ENCODE results near the gene QRFP. TPM values are rescaled to one million over a fixed set of nuclear protein-coding genes. Genes with fewer than 3 reads are reported as not detected.
"Not testable (repeated sequence)": the region's sequence is repeated elsewhere in the genome, so short reads cannot be mapped to it uniquely, and the experiment has no call there.

Gene QRFP
- total and polyA plus RNA-seq, 5 experiments from 2014 or later: not detected

GRCh38 chr9:130860458-130861316 lies 35.9 kb downstream of the QRFP start:
- DNase-seq: no peak
- Mint-ChIP-seq H3K4me1 (peaks cover 0 to 2% (median 0%) of the 10 kb centered on the region in 4 donors), H3K36me3 (peaks cover 0 to 66% (median 0%) of the 10 kb centered on the region in 3 donors), H3K27me3 (no peaks in the 10 kb centered on the region), H3K27ac (peak overlapping the region in 2 of 10 donors; percentile 22 to 75), H3K9me3 (no peaks in the 10 kb centered on the region), H3K4me3 (no peak overlapping the region)
- POLR2A ChIA-PET: no interaction called here
- ATAC-seq: no peak

DNA sequence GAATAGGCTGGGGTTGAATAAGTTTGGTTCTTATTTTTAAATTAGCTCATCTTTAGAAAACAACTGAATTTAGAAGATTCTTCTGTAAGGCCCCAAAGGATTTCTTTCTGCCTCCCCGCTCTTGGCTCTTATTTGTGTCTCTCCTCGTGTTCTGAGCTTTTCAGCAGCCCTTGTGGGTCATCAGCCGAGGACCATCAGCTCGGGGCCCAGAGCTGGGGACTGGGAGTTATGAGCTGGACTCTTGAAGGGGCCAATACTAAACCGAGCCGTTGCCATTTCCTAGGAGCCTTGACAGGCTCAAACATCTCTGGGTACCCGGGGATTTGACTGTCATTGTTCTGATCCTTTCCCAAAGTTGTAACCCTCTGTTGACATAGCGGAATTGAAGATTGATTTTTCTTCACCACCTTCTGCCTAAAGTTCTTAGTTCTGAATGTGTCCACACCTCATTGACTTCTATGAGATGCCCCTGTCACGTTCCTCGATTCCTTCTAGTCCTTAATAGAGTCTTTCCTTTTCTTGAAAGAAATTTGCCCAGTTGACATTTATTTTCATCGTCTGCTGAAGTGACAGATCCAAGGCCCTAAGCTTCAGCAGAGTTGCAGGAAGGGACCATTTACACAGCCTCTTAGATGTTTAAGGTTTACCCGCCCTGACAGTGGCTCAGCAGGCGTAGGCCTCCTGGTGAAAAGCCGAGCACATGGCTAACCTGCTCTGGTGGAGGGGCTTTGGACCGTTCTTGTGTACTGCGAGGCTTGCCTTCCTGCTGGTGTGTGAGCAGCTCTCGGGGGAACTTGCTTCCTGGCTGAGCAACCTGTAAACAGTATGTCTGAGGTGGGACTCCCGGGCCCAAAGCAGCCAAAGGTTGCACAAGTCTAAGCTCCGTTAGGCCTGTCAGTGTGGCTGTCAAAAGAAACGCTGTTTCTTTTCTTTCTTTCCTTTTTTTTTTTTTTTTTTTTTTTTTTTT lies 37.6 kb downstream of the QRFP start:
- ATAC-seq: no peak
- no peak for DNase-seq
- Mint-ChIP-seq H3K27ac (peak overlapping the region in 2 of 10 donors; percentile 45 to 65), H3K4me1 (peaks cover 0 to 2% (median 0%) of the 10 kb centered on the region in 4 donors), H3K36me3 (peaks cover 0 to 71% (median 0%) of the 10 kb centered on the region in 3 donors), H3K9me3 (no peaks in the 10 kb centered on the region), H3K27me3 (no peaks in the 10 kb centered on the region), H3K4me3 (no peak overlapping the region)
- POLR2A ChIA-PET: no interaction called here

DNA sequence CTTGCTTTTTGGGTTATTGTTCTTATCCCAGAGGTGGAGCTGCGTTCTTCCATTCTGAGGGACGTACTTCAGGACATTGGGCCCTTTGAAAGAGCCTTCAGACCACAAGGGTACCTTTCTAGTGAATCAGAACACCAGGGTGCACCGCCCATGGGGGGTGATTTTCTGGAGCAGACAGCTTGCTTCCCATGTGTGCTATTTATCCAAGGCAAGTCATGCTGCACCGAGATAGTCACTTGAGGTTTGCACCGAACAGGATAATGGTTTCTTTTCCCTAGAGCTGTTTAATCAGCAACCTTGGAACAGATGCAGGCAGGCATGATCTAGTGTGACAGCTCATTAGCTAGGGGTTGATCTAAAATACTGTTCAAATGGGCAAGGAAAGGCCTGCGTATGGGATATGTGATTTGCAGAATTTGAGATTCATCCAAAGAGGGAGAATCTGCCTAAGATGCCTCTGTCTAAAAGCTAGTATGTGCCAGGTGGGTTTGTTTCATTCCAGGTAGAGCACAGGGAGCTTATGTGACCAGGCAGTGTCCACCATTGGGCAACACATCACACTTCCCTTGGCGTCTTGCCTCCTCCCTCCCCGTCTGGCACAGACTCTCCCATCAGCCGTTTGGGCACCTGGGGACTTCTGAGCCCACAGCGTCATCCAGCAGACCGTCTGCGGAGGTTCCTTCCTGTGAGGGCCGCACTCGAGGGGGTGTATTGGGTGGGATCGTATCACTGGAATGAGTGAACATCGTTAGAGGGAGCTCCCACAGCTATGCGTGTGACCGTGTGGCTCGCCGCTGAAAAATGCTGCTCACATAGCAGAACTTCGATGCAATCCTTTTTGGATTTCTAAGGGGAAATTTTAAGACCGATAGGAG lies 38.5 kb downstream of the QRFP start:
- POLR2A ChIA-PET: no interaction called here
- peaks cover 0 to 68% (median 0%) of the 10 kb centered on the region in 3 donors for H3K36me3 Mint-ChIP-seq
- peaks cover 0 to 2% (median 0%) of the 10 kb centered on the region in 4 donors for H3K4me1 Mint-ChIP-seq
- H3K27ac Mint-ChIP-seq: peak overlapping the region in 1 of 10 donors; percentile 65
- H3K27me3 Mint-ChIP-seq: no peaks in the 10 kb centered on the region
- ATAC-seq: no peak
- DNase-seq: no peak
- no peaks in the 10 kb centered on the region for H3K9me3 Mint-ChIP-seq
- no peak overlapping the region for H3K4me3 Mint-ChIP-seq

- ATAC-seq (no peak), DNase-seq (no peak)
- Mint-ChIP-seq H3K36me3 (peaks cover 0 to 63% (median 0%) of the 10 kb centered on the region in 3 donors), H3K27ac (no peak overlapping the region), H3K4me3 (no peak overlapping the region), H3K4me1 (peaks cover 0 to 2% (median 0%) of the 10 kb centered on the region in 4 donors), H3K9me3 (no peaks in the 10 kb centered on the region), H3K27me3 (no peaks in the 10 kb centered on the region)
- POLR2A ChIA-PET: interaction anchor here (0.6 kb wide), 1 partner anchor 135 kb away, joined by 3 read pairs; no protein-coding TSS in a partner anchor
Observed at GRCh38 chr9:130856474-130856873, 40.1 kb downstream of the QRFP start.

DNA sequence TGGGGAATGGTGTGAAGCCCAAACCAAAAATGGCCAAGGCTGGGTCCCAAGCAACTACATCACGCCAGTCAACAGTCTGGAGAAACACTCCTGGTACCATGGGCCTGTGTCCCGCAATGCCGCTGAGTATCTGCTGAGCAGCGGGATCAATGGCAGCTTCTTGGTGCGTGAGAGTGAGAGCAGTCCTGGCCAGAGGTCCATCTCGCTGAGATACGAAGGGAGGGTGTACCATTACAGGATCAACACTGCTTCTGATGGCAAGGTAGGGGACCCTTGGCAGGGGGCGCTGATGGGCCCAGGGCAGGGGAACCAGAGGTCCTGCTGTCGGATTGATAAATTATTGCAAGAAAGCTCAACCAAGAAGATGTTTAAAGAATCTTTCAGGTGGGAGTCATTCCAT lies 41.8 kb downstream of the QRFP start:
- H3K4me3 Mint-ChIP-seq: no peak overlapping the region

GRCh38 chr9:130854092-130854491 lies 42.5 kb downstream of the QRFP start:
- POLR2A ChIA-PET: no interaction called here
- ATAC-seq (no peak), DNase-seq (no peak)
- no peak overlapping the region for H3K27ac Mint-ChIP-seq
- H3K4me3 Mint-ChIP-seq: no peak overlapping the region
- no peaks in the 10 kb centered on the region for H3K9me3 Mint-ChIP-seq
- H3K36me3 Mint-ChIP-seq: peaks cover 0 to 49% (median 0%) of the 10 kb centered on the region in 3 donors
- H3K4me1 Mint-ChIP-seq: peaks cover 0 to 4% (median 2%) of the 10 kb centered on the region in 4 donors
- no peaks in the 10 kb centered on the region for H3K27me3 Mint-ChIP-seq

More for the DNA sequence above, 41.8 kb downstream of the QRFP start:
- no peak for DNase-seq
- no peak overlapping the region for H3K27ac Mint-ChIP-seq
- no peaks in the 10 kb centered on the region for H3K27me3 Mint-ChIP-seq
- H3K4me1 Mint-ChIP-seq: peaks cover 0 to 3% (median 2%) of the 10 kb centered on the region in 4 donors
- no peaks in the 10 kb centered on the region for H3K9me3 Mint-ChIP-seq
- no peak for ATAC-seq
- POLR2A ChIA-PET: no interaction called here
- H3K36me3 Mint-ChIP-seq: peaks cover 0 to 52% (median 0%) of the 10 kb centered on the region in 3 donors

DNA sequence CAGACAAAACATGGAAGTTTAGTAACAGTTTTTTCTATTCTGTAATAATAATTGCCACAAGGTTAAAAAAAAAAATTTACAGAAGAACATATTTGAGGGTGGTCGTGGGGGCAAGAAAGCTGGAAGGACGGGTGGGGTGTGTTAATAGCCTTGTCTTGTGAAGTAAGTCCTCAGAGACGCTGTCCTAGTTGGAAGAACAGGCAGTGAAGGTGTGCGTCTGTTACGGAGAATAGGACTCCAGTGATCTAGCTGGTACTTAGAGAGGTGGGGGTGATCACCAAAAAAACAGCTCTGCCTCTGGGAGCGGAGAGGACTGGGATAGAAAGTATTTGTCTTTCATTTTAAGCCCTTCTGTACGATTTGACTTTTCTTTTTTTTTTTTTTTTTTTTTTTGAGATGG lies 43.8 kb downstream of the QRFP start:
- no peak overlapping the region for H3K4me3 Mint-ChIP-seq

GRCh38 chr9:130849356-130849755 lies 47.3 kb downstream of the QRFP start:
- Mint-ChIP-seq H3K27ac (peak overlapping the region in 1 of 10 donors; percentile 40), H3K4me1 (peaks cover under 1 to 10% (median 8%) of the 10 kb centered on the region in 4 donors), H3K4me3 (no peak overlapping the region), H3K36me3 (peaks cover 0 to 7% (median 0%) of the 10 kb centered on the region in 3 donors), H3K27me3 (no peaks in the 10 kb centered on the region), H3K9me3 (no peaks in the 10 kb centered on the region)
- POLR2A ChIA-PET: no interaction called here
- ATAC-seq: no peak
- no peak for DNase-seq

More for the DNA sequence above, 43.8 kb downstream of the QRFP start:
- Mint-ChIP-seq H3K27ac (peak overlapping the region in 1 of 10 donors; percentile 33), H3K9me3 (no peaks in the 10 kb centered on the region), H3K36me3 (peaks cover 0 to 40% (median 0%) of the 10 kb centered on the region in 3 donors), H3K4me1 (peaks cover 0 to 4% (median 1%) of the 10 kb centered on the region in 4 donors), H3K27me3 (no peaks in the 10 kb centered on the region)
- POLR2A ChIA-PET: interaction anchor here (0.7 kb wide), 1 partner anchor 122 kb away, joined by 3 read pairs; no protein-coding TSS in a partner anchor
- no peak for DNase-seq
- ATAC-seq: no peak

GRCh38 chr9:130848514-130848913 lies 48.1 kb downstream of the QRFP start:
- POLR2A ChIA-PET, H3K27me3 Mint-ChIP-seq, DNase-seq, H3K9me3 Mint-ChIP-seq, H3K36me3 Mint-ChIP-seq, ATAC-seq, H3K4me3 Mint-ChIP-seq, H3K27ac Mint-ChIP-seq: not testable (repeated sequence)
- H3K4me1 Mint-ChIP-seq: peaks cover 9 to 15% (median 13%) of the 10 kb centered on the region in 4 donors

- no peaks in the 10 kb centered on the region for H3K9me3 Mint-ChIP-seq
- no peak overlapping the region for H3K4me3 Mint-ChIP-seq
- DNase-seq: no peak
- ATAC-seq: no peak
- H3K27ac Mint-ChIP-seq: no peak overlapping the region
- H3K36me3 Mint-ChIP-seq: no peaks in the 10 kb centered on the region
- POLR2A ChIA-PET: no interaction called here
- no peaks in the 10 kb centered on the region for H3K27me3 Mint-ChIP-seq
- H3K4me1 Mint-ChIP-seq: peaks cover 17 to 24% (median 20%) of the 10 kb centered on the region in 4 donors
Observed at GRCh38 chr9:130847306-130848217, 49.0 kb downstream of the QRFP start.

All from naive thymus-derived CD8-positive, alpha-beta T cell (primary cell).